Caco-2 (cell line): ENCODE data around the gene C20orf204. TPM values are rescaled to one million over a fixed set of nuclear protein-coding genes. Genes with fewer than 3 reads are reported as not detected.

Experiments
- BruUV-seq: library from RNA; stranded (reverse); fragments of 400-500 nt; replicated peaks from 2 replicates; lab custom pipeline; 2021; lab: Mats Ljungman, UMichigan
- CTCF ChIA-PET: fragments of 300-600 bp; sonication (Branson Sonifier 250); formaldehyde crosslinking; loops from one replicate; lab custom pipeline; 2022; ENCODE audit warnings: antibody characterized with exemption; lab: Charles Lee
- POLR2A ChIA-PET: fragments of 300-600 bp; sonication (Branson Sonifier 250); formaldehyde crosslinking; loops from one replicate; lab custom pipeline; 2022; ENCODE audit warnings: antibody characterized with exemption; lab: Charles Lee
- DNase-seq, 2 experiments: peaks; one replicate each; pipeline versions ENCODE4 v3.0.0 to v3.0.0-alpha.2; 2020 to 2022
- H3K27me3 ChIP-seq: replicated peaks from 2 replicates; pipeline ENCODE4 v1.6.0; 2011; ENCODE audit warnings: low read length; ENCODE audit not compliant: control insufficient read depth, insufficient read depth
- H3K36me3 ChIP-seq: 2 replicates; pipeline ENCODE4 v1.5.1; 2011; ENCODE audit warnings: low read length; ENCODE audit not compliant: control insufficient read depth, insufficient read depth
- H3K4me1 ChIP-seq: fragments of 250-450 bp; sonication (Bioruptor Pico); 2 replicates; pipeline ENCODE4 v1.5.1; 2020; ENCODE audit warnings: mild to moderate bottlenecking
- H3K4me3 ChIP-seq: 2 replicates; pipeline ENCODE4 v1.5.1; 2011; ENCODE audit warnings: low read depth, mild to moderate bottlenecking, control low read depth, low read length
- H3K9me3 ChIP-seq: fragments of 250-450 bp; sonication (Bioruptor Pico); 2 replicates; pipeline ENCODE4 v1.5.1; 2020; ENCODE audit warnings: mild to moderate bottlenecking, moderate library complexity
- H3K27ac Mint-ChIP-seq: one replicate; pipeline ENCODE4 v1.8.0; 2022; ENCODE audit warnings: mixed read lengths; ENCODE audit not compliant: unreplicated experiment
- H3K27me3 Mint-ChIP-seq: one replicate; pipeline ENCODE4 v1.8.0; 2022; ENCODE audit warnings: mixed read lengths; ENCODE audit not compliant: insufficient read depth, unreplicated experiment
- H3K36me3 Mint-ChIP-seq: one replicate; pipeline ENCODE4 v1.8.0; 2022; ENCODE audit warnings: mild to moderate bottlenecking, mixed read lengths; ENCODE audit not compliant: insufficient read depth, unreplicated experiment
- H3K4me1 Mint-ChIP-seq: one replicate; pipeline ENCODE4 v1.8.0; 2022; ENCODE audit warnings: low read depth, mixed read lengths; ENCODE audit not compliant: unreplicated experiment
- H3K4me3 Mint-ChIP-seq: one replicate; pipeline ENCODE4 v1.8.0; 2022; ENCODE audit warnings: mild to moderate bottlenecking, moderate library complexity, mixed read lengths; ENCODE audit not compliant: unreplicated experiment
- H3K9me3 Mint-ChIP-seq: one replicate; pipeline ENCODE4 v1.8.0; 2022; ENCODE audit warnings: mixed read lengths; ENCODE audit not compliant: unreplicated experiment
- intact Hi-C: fragments of 100-400 bp; cut with micrococcal nuclease; formaldehyde crosslinking; loops from one replicate; pipeline ENCODE4 v1.10.0; 2022; ENCODE audit not compliant: unreplicated experiment
- total RNA-seq: library from RNA; stranded (reverse); gene quantifications from 2 replicates; pipeline ENCODE4 v1.2.3, GENCODE V29; 2022
- TF ChIP-seq, protein P1 (sequence below), 2 experiments: fragments of 200-600 bp in 1 of 2; IDR thresholded peaks; 1 replicate in 1 of 2; 2 replicates in 1 of 2; pipeline versions ENCODE4 v1.5.1 to v1.8.0; 2011 to 2022; ENCODE audit warnings: antibody characterized with exemption in 1 of 2, control low read depth in 1 of 2, inconsistent platforms in 1 of 2, low read depth in 1 of 2, low read length in 1 of 2, mild to moderate bottlenecking in 1 of 2, moderate library complexity in 1 of 2; ENCODE audit not compliant: insufficient read depth in 1 of 2, severe bottlenecking in 1 of 2, unreplicated experiment in 1 of 2

Gene C20orf204
- total RNA-seq, 1 experiment from 2014 or later: 3.2 TPM

DNA sequence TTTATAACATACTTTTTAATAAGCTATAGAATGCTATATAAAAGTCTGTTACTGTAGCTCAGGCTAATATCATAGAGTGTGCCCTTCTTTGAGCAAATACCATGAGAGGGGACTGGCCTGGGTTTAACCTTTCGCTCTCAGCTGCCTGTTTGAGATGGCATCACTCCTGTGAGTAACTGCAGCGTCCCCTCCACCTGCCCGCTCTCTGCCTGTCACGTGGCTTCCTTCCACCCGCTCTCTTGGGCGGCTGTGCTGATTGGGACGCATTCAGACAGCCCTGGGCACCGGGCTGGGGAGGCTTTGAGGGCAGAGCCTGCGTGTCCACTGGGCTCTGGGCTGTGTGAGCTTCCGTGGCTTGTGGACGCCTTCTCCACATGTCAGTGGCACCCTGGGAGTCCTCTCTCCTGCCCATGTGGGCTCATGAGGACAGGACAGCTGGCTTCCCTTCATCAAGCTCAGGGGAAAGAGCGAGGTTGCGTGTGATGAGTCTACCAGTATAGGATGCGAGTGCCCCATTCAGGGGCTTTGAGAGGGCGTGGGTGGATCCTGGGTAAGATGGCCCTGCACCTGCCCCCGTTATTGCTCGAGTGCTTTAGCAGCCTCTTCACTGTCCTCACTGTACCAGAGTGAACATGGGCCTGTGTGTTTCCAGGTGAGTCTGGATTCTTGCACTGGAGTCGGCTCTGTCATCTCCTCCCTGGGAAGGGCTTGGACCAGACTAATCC lies 10.7 kb upstream of the C20orf204 start:
- intact Hi-C loops: no loop called here
- H3K36me3 Mint-ChIP-seq: peaks cover 97% of the 10 kb centered on the region
- CTCF ChIA-PET: interaction anchor here (1.4 to 3.0 kb wide), 3 partner anchors 14 to 45 kb away, joined by 5 to 45 read pairs (median 11); partner anchors contain the start of gene PRPF6
- no peak overlapping the region for H3K27ac Mint-ChIP-seq
- no peaks in the 10 kb centered on the region for H3K27me3 Mint-ChIP-seq
- no peaks in the 10 kb centered on the region for H3K9me3 Mint-ChIP-seq
- Histone ChIP-seq H3K4me3 (no peak overlapping the region), H3K36me3 (peaks cover 53% of the 10 kb centered on the region), H3K27me3 (no peaks in the 10 kb centered on the region), H3K9me3 (no peaks in the 10 kb centered on the region), H3K4me1 (peaks cover 39% of the 10 kb centered on the region)
- TF ChIP-seq, protein P1, sequence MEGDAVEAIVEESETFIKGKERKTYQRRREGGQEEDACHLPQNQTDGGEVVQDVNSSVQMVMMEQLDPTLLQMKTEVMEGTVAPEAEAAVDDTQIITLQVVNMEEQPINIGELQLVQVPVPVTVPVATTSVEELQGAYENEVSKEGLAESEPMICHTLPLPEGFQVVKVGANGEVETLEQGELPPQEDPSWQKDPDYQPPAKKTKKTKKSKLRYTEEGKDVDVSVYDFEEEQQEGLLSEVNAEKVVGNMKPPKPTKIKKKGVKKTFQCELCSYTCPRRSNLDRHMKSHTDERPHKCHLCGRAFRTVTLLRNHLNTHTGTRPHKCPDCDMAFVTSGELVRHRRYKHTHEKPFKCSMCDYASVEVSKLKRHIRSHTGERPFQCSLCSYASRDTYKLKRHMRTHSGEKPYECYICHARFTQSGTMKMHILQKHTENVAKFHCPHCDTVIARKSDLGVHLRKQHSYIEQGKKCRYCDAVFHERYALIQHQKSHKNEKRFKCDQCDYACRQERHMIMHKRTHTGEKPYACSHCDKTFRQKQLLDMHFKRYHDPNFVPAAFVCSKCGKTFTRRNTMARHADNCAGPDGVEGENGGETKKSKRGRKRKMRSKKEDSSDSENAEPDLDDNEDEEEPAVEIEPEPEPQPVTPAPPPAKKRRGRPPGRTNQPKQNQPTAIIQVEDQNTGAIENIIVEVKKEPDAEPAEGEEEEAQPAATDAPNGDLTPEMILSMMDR (IDR thresholded peaks at IDR 0.05; ENCODE audit: insufficient read depth in 1 of 2, low read depth in 1 of 2, low read length in 1 of 2, severe bottlenecking in 1 of 2, unreplicated experiment in 1 of 2): no peak
- POLR2A ChIA-PET: interaction anchor here (1.4 to 1.8 kb wide), 2 partner anchors 13 to 45 kb away, joined by 7 to 9 read pairs; partner anchors contain the start of gene PRPF6
- no peak overlapping the region for H3K4me3 Mint-ChIP-seq
- H3K4me1 Mint-ChIP-seq: peaks cover 39% of the 10 kb centered on the region
- no TSS peak for BruUV-seq
- DNase-seq: peak in 1 of 2 experiments; percentile 41

- ChIA-PET POLR2A (no interaction called here), CTCF (interaction anchor here (3.0 to 3.2 kb wide), 2 partner anchors 13 kb away, joined by 17 to 45 read pairs; no protein-coding TSS in a partner anchor)
- Mint-ChIP-seq H3K9me3 (no peaks in the 10 kb centered on the region), H3K27me3 (no peaks in the 10 kb centered on the region), H3K36me3 (peaks cover 100% of the 10 kb centered on the region), H3K27ac (no peak overlapping the region), H3K4me3 (no peak overlapping the region), H3K4me1 (peaks cover 46% of the 10 kb centered on the region)
- DNase-seq: peak in 1 of 2 experiments; percentile 44
- peaks cover 53% of the 10 kb centered on the region for H3K36me3 ChIP-seq
- TF ChIP-seq, protein P1 (IDR thresholded peaks at IDR 0.05; ENCODE audit: insufficient read depth in 1 of 2, low read depth in 1 of 2, low read length in 1 of 2, severe bottlenecking in 1 of 2, unreplicated experiment in 1 of 2): no peak
- no peaks in the 10 kb centered on the region for H3K9me3 ChIP-seq
- H3K4me1 ChIP-seq: peaks cover 44% of the 10 kb centered on the region
- no TSS peak for BruUV-seq
- H3K27me3 ChIP-seq: no peaks in the 10 kb centered on the region
- H3K4me3 ChIP-seq: no peak overlapping the region
- intact Hi-C loops: no loop called here
Measured at GRCh38 chr20:64025826-64026412, 10.1 kb upstream of the C20orf204 start.

- Mint-ChIP-seq H3K4me1 (peaks cover 35% of the 10 kb centered on the region), H3K36me3 (peaks cover 100% of the 10 kb centered on the region), H3K9me3 (no peaks in the 10 kb centered on the region), H3K27ac (peak overlapping the region; percentile 9), H3K4me3 (no peak overlapping the region), H3K27me3 (no peaks in the 10 kb centered on the region)
- peak in 1 of 2 experiments; percentile 47 for DNase-seq
- TF ChIP-seq, protein P1 (IDR thresholded peaks at IDR 0.05; ENCODE audit: insufficient read depth in 1 of 2, low read depth in 1 of 2, low read length in 1 of 2, severe bottlenecking in 1 of 2, unreplicated experiment in 1 of 2): no peak
- H3K4me3 ChIP-seq: no peak overlapping the region
- peaks cover 36% of the 10 kb centered on the region for H3K4me1 ChIP-seq
- ChIA-PET CTCF (interaction anchor here (0.6 to 3.2 kb wide), 2 partner anchors 11 to 647 kb away, joined by 4 to 17 read pairs; no protein-coding TSS in a partner anchor), POLR2A (no interaction called here)
- H3K27me3 ChIP-seq: no peaks in the 10 kb centered on the region
- peaks cover 46% of the 10 kb centered on the region for H3K36me3 ChIP-seq
- no peaks in the 10 kb centered on the region for H3K9me3 ChIP-seq
- intact Hi-C loops: no loop called here
- no TSS peak for BruUV-seq
Measured at GRCh38 chr20:64027981-64028685, 7.8 kb upstream of the C20orf204 start.
